Rectal smooth muscle tissue (tissue), 1 donor: ENCODE measurements around the gene PODN.

Experiments
- H3K27ac ChIP-seq: one replicate; pipeline ENCODE4 v1.7.0; 2013; ENCODE audit warnings: low read depth, low read length, inconsistent platforms
- H3K27me3 ChIP-seq: one replicate; pipeline ENCODE4 v1.7.0; 2013; ENCODE audit warnings: low read length; ENCODE audit not compliant: control insufficient read depth, insufficient read depth
- H3K36me3 ChIP-seq: one replicate; pipeline ENCODE4 v1.7.0; 2013; ENCODE audit warnings: low read length; ENCODE audit not compliant: control insufficient read depth, insufficient read depth
- H3K4me1 ChIP-seq: one replicate; pipeline ENCODE4 v1.7.0; 2013; ENCODE audit warnings: low read length; ENCODE audit not compliant: control insufficient read depth, insufficient read depth
- H3K4me3 ChIP-seq: one replicate; pipeline ENCODE4 v1.7.0; 2013; ENCODE audit warnings: low read length
- H3K9ac ChIP-seq: one replicate; pipeline ENCODE4 v1.7.0; 2013; ENCODE audit warnings: low read length

PODN gene

GRCh38 chr1:53071167-53071865 lies 9.3 kb downstream of the PODN start:
- Histone ChIP-seq H3K4me3 (no peak overlapping the region), H3K27ac (no peak overlapping the region), H3K9ac (no peak overlapping the region), H3K4me1 (peaks cover 2% of the 10 kb centered on the region), H3K36me3 (no peaks in the 10 kb centered on the region), H3K27me3 (no peaks in the 10 kb centered on the region)

- Histone ChIP-seq H3K4me3 (no peak overlapping the region), H3K9ac (no peak overlapping the region), H3K27ac (no peak overlapping the region), H3K27me3 (no peaks in the 10 kb centered on the region), H3K36me3 (no peaks in the 10 kb centered on the region), H3K4me1 (peaks cover 2% of the 10 kb centered on the region)
Measured at GRCh38 chr1:53071915-53072314, 9.9 kb downstream of the PODN start.

GRCh38 chr1:53073287-53073686 lies 11.3 kb downstream of the PODN start:
- H3K36me3 ChIP-seq = no peaks in the 10 kb centered on the region
- H3K27ac ChIP-seq = no peak overlapping the region
- peaks cover 2% of the 10 kb centered on the region for H3K4me1 ChIP-seq
- H3K27me3 ChIP-seq = no peaks in the 10 kb centered on the region
- no peak overlapping the region for H3K9ac ChIP-seq
- no peak overlapping the region for H3K4me3 ChIP-seq

- no peak overlapping the region for H3K4me3 ChIP-seq
- no peaks in the 10 kb centered on the region for H3K27me3 ChIP-seq
- H3K4me1 ChIP-seq = peaks cover 2% of the 10 kb centered on the region
- peaks cover 3% of the 10 kb centered on the region for H3K36me3 ChIP-seq
- no peak overlapping the region for H3K9ac ChIP-seq
- peak overlapping the region; percentile 16 for H3K27ac ChIP-seq
Measured at GRCh38 chr1:53073868-53074311, 11.9 kb downstream of the PODN start.

GRCh38 chr1:53074313-53075154 lies 12.5 kb downstream of the PODN start:
- Histone ChIP-seq H3K4me3 (no peak overlapping the region), H3K27me3 (peaks cover 2% of the 10 kb centered on the region), H3K4me1 (peaks cover 2% of the 10 kb centered on the region), H3K27ac (peak overlapping the region; percentile 16), H3K9ac (no peak overlapping the region), H3K36me3 (peaks cover 5% of the 10 kb centered on the region)

- Histone ChIP-seq H3K27ac (no peak overlapping the region), H3K4me1 (peaks cover 2% of the 10 kb centered on the region), H3K4me3 (no peak overlapping the region), H3K27me3 (peaks cover 2% of the 10 kb centered on the region), H3K36me3 (peaks cover 5% of the 10 kb centered on the region), H3K9ac (no peak overlapping the region)
Measured at GRCh38 chr1:53075206-53075605, 13.2 kb downstream of the PODN start.

GRCh38 chr1:53075761-53076163 lies 13.7 kb downstream of the PODN start:
- Histone ChIP-seq H3K4me3 (no peak overlapping the region), H3K4me1 (peaks cover 2% of the 10 kb centered on the region), H3K36me3 (peaks cover 5% of the 10 kb centered on the region), H3K27ac (no peak overlapping the region), H3K9ac (no peak overlapping the region), H3K27me3 (peaks cover 2% of the 10 kb centered on the region)

GRCh38 chr1:53076165-53076564 lies 14.2 kb downstream of the PODN start:
- no peak overlapping the region for H3K9ac ChIP-seq
- peaks cover 5% of the 10 kb centered on the region for H3K36me3 ChIP-seq
- no peak overlapping the region for H3K4me3 ChIP-seq
- H3K4me1 ChIP-seq = peaks cover 2% of the 10 kb centered on the region
- peaks cover 2% of the 10 kb centered on the region for H3K27me3 ChIP-seq
- H3K27ac ChIP-seq = no peak overlapping the region

- Histone ChIP-seq H3K27ac (no peak overlapping the region), H3K27me3 (peaks cover 2% of the 10 kb centered on the region), H3K36me3 (peaks cover 5% of the 10 kb centered on the region), H3K4me1 (peaks cover 2% of the 10 kb centered on the region), H3K4me3 (no peak overlapping the region), H3K9ac (no peak overlapping the region)
Measured at GRCh38 chr1:53076721-53077598, 14.9 kb downstream of the PODN start.

GRCh38 chr1:53077599-53077965 lies 15.6 kb downstream of the PODN start:
- peaks cover 2% of the 10 kb centered on the region for H3K27me3 ChIP-seq
- no peak overlapping the region for H3K9ac ChIP-seq
- no peak overlapping the region for H3K27ac ChIP-seq
- no peak overlapping the region for H3K4me3 ChIP-seq
- H3K36me3 ChIP-seq = peaks cover 5% of the 10 kb centered on the region
- peaks cover 2% of the 10 kb centered on the region for H3K4me1 ChIP-seq

GRCh38 chr1:53078333-53079101 lies 16.5 kb downstream of the PODN start:
- H3K9ac ChIP-seq = no peak overlapping the region
- H3K4me3 ChIP-seq = no peak overlapping the region
- peaks cover 5% of the 10 kb centered on the region for H3K36me3 ChIP-seq
- peaks cover 2% of the 10 kb centered on the region for H3K4me1 ChIP-seq
- peaks cover 2% of the 10 kb centered on the region for H3K27me3 ChIP-seq
- H3K27ac ChIP-seq = no peak overlapping the region
